Lower leg skin (tissue), 3 donors: ENCODE data around the gene WIPF2.
"Not testable (repeated sequence)": the region's sequence is repeated elsewhere in the genome, so short reads cannot be mapped to it uniquely, and the experiment has no call there.

Experiments
- CTCF ChIP-seq, 3 donors: fragments of 450-650 bp; IDR thresholded peaks; one replicate each; pipeline ENCODE4 v1.5.1; 2016; ENCODE audit warnings: antibody characterized with exemption in 3 of 3, mild to moderate bottlenecking in 3 of 3, moderate library complexity in 2 of 3
- POLR2A ChIP-seq, 2 donors: fragments of 450-650 bp; IDR thresholded peaks; one replicate each; pipeline ENCODE4 v1.6.1; 2016 to 2017; ENCODE audit warnings: antibody characterized with exemption in 2 of 2, mild to moderate bottlenecking in 1 of 2, moderate library complexity in 1 of 2

GRCh38 chr17:40197965-40198456 lies 21.1 kb upstream of the WIPF2 start:
- not testable (repeated sequence) for TF ChIP-seq CTCF, POLR2A (IDR thresholded peaks at IDR 0.05)
